Measurements from ENCODE around the gene EYA2. TPM values are rescaled to one million over a fixed set of nuclear protein-coding genes. Genes with fewer than 3 reads are reported as not detected.

Gene EYA2
- total RNA-seq, 1 experiment from 2014 or later = 0.74 TPM

DNA sequence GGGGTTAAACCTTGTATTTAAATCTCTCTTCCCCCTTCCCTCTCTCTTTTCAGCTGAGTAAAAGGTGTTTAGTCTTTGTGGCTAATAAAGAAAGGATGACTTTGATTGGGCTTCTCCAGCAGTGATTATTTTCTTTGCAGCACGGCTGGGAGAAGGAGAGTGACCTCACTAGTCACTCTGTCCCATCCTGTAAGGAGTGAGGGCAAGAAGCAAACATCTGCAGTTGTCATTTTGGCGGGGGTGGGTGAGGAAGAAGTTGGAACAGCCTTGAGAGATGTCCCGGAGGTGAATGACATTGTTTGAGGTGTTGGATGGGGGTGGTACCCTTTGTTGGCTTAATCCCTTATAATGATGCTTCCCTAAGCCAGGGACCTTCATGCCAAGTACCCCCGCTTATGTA, 223.6 kb downstream of the EYA2 start:
- Histone ChIP-seq H4K5ac (ENCODE audit: insufficient read length, low read depth, low read length) (no peak overlapping the region), H2BK120ac (ENCODE audit: low read depth, low read length, poor library complexity, severe bottlenecking) (no peak overlapping the region), H4K91ac (ENCODE audit: insufficient read length, low read depth, low read length) (no peak overlapping the region), H2BK15ac (ENCODE audit: low read depth, low read length) (no peak overlapping the region), H3K14ac (ENCODE audit: insufficient read depth, low read length) (no peak overlapping the region), H4K8ac (replicated peaks; ENCODE audit: insufficient read length, low read depth, low read length) (no peak overlapping the region), H3K18ac (ENCODE audit: insufficient read length, low read depth, low read length) (no peak overlapping the region), H4K20me1 (ENCODE audit: control insufficient read depth, insufficient read depth, insufficient read length) (no peaks in the 10 kb centered on the region), H3K23me2 (ENCODE audit: insufficient read length, low read depth, low read length, poor library complexity, severe bottlenecking) (no peaks in the 10 kb centered on the region), H3K4me2 (ENCODE audit: insufficient read depth, insufficient read length, low read length) (no peak overlapping the region), H2AK5ac (ENCODE audit: insufficient read length, low read length) (no peak overlapping the region), H2BK20ac (ENCODE audit: low read depth, low read length, poor library complexity, severe bottlenecking) (no peak overlapping the region), H2AFZ (ENCODE audit: low read length) (no peak overlapping the region), H3K4ac (ENCODE audit: low read depth, low read length) (no peak overlapping the region), H3T11ph (ENCODE audit: low read length) (no peak overlapping the region), H2BK12ac (ENCODE audit: insufficient read length, low read depth, low read length) (no peak overlapping the region), H3K9ac (ENCODE audit: extremely low read depth, insufficient read length, low read length) (no peak overlapping the region), H3K79me2 (ENCODE audit: insufficient read depth, low read length) (no peaks in the 10 kb centered on the region), H3K9me3 (ENCODE audit: control insufficient read depth, low read depth, low read length) (no peaks in the 10 kb centered on the region), H2BK5ac (ENCODE audit: insufficient read length, low read length) (no peak overlapping the region), H3K79me1 (ENCODE audit: insufficient read depth, low read depth, low read length, poor library complexity, severe bottlenecking) (no peaks in the 10 kb centered on the region), H3K27ac (ENCODE audit: insufficient read length, low read depth, low read length) (no peak overlapping the region), H3K27me3 (ENCODE audit: insufficient read depth, low read length) (no peaks in the 10 kb centered on the region), H3K4me1 (ENCODE audit: insufficient read depth, low read length) (peaks cover 7% of the 10 kb centered on the region; the same call in 1 of the 2 replicates), H3K23ac (ENCODE audit: insufficient read length, low read depth, low read length) (no peak overlapping the region), H3K56ac (ENCODE audit: insufficient read length, low read depth, low read length) (no peak overlapping the region)
- Mint-ChIP-seq H3K4me3 (no peak overlapping the region), H3K4me1 (peaks cover 30 to 42% of the 10 kb centered on the region in 2 experiments), H3K27me3 (ENCODE audit: low read depth) (no peaks in the 10 kb centered on the region), H3K36me3 (ENCODE audit: insufficient read depth in 1 of 3, low read depth in 3 of 3) (no peaks in the 10 kb centered on the region), H3K9me3 (peaks cover 2 to 3% of the 10 kb centered on the region in 2 experiments; a peak in 3 of 5 replicates), H3K27ac (peak overlapping the region in 1 of 3 experiments; percentile 70; a peak in 2 of 7 replicates)
- WGBS (ENCODE audit: extremely low coverage, insufficient read length, low lambda C conversion rate) = no CpG with 5 or more reads among the region's 4 CpGs
- DNase-seq = no peak
- TF ChIP-seq, protein P1, sequence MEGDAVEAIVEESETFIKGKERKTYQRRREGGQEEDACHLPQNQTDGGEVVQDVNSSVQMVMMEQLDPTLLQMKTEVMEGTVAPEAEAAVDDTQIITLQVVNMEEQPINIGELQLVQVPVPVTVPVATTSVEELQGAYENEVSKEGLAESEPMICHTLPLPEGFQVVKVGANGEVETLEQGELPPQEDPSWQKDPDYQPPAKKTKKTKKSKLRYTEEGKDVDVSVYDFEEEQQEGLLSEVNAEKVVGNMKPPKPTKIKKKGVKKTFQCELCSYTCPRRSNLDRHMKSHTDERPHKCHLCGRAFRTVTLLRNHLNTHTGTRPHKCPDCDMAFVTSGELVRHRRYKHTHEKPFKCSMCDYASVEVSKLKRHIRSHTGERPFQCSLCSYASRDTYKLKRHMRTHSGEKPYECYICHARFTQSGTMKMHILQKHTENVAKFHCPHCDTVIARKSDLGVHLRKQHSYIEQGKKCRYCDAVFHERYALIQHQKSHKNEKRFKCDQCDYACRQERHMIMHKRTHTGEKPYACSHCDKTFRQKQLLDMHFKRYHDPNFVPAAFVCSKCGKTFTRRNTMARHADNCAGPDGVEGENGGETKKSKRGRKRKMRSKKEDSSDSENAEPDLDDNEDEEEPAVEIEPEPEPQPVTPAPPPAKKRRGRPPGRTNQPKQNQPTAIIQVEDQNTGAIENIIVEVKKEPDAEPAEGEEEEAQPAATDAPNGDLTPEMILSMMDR (conservative IDR thresholded peaks at IDR 0.05) = no peak
